GM19351 (cell line): ENCODE data around the gene MGST3.
A peak's percentile ranks its signal among the peaks of the same experiment; 100 is the strongest.
"Not testable (repeated sequence)": the region's sequence is repeated elsewhere in the genome, so short reads cannot be mapped to it uniquely, and the experiment has no call there.

ENCODE experiments used
- ATAC-seq: cut with Tn5 transposase; IDR thresholded peaks from one replicate; pipeline ENCODE4 v1.9.1; 2021; ENCODE audit warnings: mild to moderate bottlenecking, moderate library complexity; ENCODE audit not compliant: unreplicated experiment

MGST3 gene

GRCh38 chr1:165630629-165631341 lies at the start of gene MGST3:
MGST3 (plus strand) TSS chr1:165631234; CDS start chr1:165649848, 18,614 bp downstream.
- peak; percentile 80 for ATAC-seq

- no peak for ATAC-seq
These were observed 49.1 kb upstream of the MGST3 start for GRCh38 chr1:165581926-165582325.

GRCh38 chr1:165586398-165586797 lies 44.6 kb upstream of the MGST3 start:
- no peak for ATAC-seq

GRCh38 chr1:165591391-165591790 lies 39.6 kb upstream of the MGST3 start:
- not testable (repeated sequence) for ATAC-seq

- ATAC-seq: no peak
These were observed 37.9 kb upstream of the MGST3 start for GRCh38 chr1:165592945-165593823.

GRCh38 chr1:165595246-165595938 lies 35.6 kb upstream of the MGST3 start:
- ATAC-seq: no peak

GRCh38 chr1:165597883-165598675 lies 33.0 kb upstream of the MGST3 start:
- peak; percentile 95 for ATAC-seq

GRCh38 chr1:165598676-165599059 lies 32.4 kb upstream of the MGST3 start:
- ATAC-seq: no peak

GRCh38 chr1:165600793-165601192 lies 30.2 kb upstream of the MGST3 start:
- no peak for ATAC-seq

- no peak for ATAC-seq
These were observed 27.2 kb upstream of the MGST3 start for GRCh38 chr1:165603810-165604209.

- ATAC-seq: no peak
These were observed 25.8 kb upstream of the MGST3 start for GRCh38 chr1:165605246-165605645.

- ATAC-seq: not testable (repeated sequence)
These were observed 24.4 kb upstream of the MGST3 start for GRCh38 chr1:165606676-165607075.

- ATAC-seq: no peak
These were observed 20.2 kb upstream of the MGST3 start for GRCh38 chr1:165610866-165611265.

GRCh38 chr1:165612062-165612461 lies 19.0 kb upstream of the MGST3 start:
- ATAC-seq: no peak

- ATAC-seq: no peak
These were observed 14.9 kb upstream of the MGST3 start for GRCh38 chr1:165616054-165616612.

GRCh38 chr1:165616987-165617546 lies 14.0 kb upstream of the MGST3 start:
- no peak for ATAC-seq

GRCh38 chr1:165619647-165620151 lies 11.3 kb upstream of the MGST3 start:
- ATAC-seq: no peak

- no peak for ATAC-seq
These were observed 7.4 kb upstream of the MGST3 start for GRCh38 chr1:165623624-165624023.

GRCh38 chr1:165624441-165624840 lies 6.6 kb upstream of the MGST3 start:
- ATAC-seq: no peak
